ENCODE measurements around the gene HPS5.

HPS5 gene

GRCh38 chr11:18319914-18320313 is 2.0 kb downstream of the HPS5 start:
- no peak for DNase-seq

- no peak for DNase-seq
These were observed 4.4 kb downstream of the HPS5 start for GRCh38 chr11:18317551-18317950.

GRCh38 chr11:18315893-18316292 is 6.0 kb downstream of the HPS5 start:
- DNase-seq, result no peak

- no peak for DNase-seq
These were observed 7.0 kb downstream of the HPS5 start for GRCh38 chr11:18314784-18315523.

DNA sequence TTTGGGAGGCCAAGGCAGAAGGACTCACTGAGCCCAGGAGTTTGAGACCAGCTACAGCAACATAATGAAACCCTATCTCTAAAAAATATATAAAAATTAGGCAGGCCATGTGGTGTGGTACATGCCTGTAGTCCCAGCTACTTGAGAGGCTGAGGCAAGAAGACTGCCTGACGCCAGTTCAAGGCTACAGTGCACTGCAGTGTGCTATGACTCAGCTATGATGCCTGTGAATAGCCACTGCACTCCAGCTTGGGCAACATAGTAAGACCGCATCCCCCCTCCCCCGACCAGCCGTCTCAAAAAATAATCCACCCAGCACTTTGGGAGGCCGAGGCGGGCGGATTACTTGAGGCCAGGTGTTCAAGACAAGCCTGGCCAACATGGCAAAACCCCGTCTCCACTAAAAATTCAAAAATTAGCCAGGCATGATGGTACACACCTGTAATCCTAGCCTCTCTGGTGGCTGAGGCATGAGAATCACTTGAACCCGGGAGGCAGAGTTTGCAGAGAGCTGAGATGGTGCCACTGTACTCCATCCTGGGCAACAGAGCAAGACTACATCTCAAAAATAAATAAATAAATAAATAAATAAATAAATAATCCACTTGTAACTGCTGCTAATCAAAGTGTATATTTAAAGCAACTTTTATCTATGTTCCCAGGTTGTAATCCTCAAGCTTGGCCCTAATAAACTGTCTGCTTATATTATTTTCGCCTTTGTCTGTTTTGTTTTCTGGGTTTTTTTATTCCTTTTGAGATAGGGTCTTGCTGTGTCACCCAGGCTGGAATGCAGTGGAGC is 7.8 kb downstream of the HPS5 start:
- DNase-seq, result no peak

DNA sequence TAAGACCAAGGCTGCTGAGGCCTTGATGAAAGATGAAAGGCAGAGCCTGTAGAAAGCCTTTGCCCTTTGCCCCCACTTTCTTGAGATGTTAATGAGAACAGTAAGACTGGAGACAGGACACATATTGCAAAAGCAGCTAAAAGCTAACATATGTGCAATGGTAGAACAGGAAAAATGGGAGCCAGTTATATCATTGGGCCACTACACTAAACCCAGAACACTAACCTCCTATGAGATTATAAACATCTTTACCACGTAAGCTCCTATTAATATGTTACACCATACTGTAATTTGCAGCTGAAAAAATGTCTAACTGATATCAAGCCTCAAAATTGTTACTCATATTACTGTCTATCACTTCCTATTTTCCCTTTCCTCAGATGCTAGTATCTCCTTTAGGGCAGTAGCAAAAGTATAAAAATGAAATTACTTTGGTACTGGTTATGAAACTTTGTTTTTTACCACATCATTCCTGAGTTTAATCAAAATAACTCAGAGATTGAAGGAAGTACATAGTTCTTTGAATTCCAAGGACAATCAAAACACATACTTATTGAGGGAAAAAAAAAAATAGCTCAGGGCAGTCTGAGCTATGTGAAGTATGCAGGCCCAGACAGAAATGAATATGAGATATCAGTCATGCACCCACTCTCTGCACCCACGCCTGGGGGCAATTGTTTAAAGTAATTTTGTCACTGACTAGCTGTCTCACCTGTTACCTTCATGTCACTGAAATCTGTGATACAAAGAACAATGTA is 9.1 kb downstream of the HPS5 start:
- no peak for DNase-seq

DNA sequence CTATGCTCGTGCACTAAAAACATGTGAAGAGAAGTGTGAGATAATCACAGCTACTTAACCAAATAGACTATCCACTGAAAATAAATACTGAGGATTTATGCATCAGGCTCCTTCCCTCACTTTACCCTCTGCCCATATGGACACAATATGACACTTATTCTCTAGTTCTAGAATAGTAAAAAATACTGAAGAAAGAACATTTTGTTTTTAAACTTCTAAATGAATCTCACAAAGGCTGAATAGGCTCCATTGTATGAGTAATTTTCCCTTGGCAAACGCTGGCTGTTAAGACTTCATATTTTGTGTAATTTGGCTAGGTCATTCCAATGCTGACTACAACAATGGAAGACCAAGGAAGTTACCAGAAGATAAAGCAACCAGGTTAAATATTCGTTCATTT is 9.9 kb downstream of the HPS5 start:
- DNase-seq, result no peak

DNA sequence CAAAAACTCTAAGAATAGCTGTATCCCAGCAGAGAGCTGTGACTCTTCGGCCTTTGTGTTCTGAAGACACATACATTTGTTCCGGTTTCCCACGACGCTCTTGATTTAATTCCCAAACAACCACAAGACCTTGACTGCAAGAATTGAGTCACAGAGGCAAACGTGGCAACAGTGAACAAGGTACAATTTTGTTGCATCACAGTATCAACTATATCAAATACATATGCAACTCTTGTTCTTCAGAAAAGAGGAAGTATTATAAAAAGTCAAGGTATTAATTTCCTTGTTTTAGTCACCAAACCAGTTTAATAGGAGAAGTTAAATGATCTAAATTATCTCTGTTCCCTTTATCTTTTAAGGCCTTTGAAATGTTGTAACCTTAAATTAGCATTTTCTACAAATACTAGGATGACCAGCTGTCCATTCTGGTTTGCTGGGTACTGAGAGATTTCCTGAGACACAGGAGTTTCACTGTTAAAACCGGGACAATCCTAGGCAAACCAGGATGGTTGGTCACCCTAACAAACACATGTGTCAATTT is 11.1 kb downstream of the HPS5 start:
- no peak for DNase-seq

GRCh38 chr11:18309691-18310090 is 12.2 kb downstream of the HPS5 start:
- no peak for DNase-seq

- no peak for DNase-seq
These were observed 13.7 kb downstream of the HPS5 start for GRCh38 chr11:18308242-18308641.

DNA sequence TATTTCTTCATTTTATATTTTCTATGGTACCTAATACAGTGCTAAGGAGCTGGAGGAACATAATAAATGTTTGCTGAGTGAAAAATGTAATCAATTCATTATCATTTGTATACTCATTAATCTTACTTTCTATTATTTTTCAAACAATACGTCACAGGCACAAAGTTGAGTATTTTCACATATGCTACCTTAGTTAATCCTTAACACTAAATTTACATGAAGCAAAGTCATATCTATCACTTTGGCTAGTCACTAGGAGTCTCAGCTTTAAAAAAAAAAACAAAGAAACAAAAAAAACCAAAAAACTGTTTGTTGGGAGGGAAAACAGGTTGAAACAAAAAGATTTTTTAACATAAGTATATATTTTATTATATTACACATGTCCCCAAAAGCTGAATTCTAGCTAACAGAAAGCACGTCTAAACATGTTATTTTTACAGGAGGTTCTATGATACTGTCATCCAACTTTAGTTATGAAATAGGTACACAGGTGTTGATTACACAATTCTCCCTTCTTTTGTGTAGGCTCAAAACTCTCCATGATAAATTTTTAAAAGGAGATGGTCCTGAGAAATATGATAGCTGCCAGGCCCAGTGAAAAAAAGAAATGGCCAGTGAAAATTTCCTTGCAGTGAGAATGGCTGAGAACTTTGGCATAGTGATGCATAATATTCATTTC is 14.3 kb downstream of the HPS5 start:
- no peak for DNase-seq

- no peak for DNase-seq
These were observed 17.2 kb downstream of the HPS5 start for GRCh38 chr11:18304745-18305144.

DNA sequence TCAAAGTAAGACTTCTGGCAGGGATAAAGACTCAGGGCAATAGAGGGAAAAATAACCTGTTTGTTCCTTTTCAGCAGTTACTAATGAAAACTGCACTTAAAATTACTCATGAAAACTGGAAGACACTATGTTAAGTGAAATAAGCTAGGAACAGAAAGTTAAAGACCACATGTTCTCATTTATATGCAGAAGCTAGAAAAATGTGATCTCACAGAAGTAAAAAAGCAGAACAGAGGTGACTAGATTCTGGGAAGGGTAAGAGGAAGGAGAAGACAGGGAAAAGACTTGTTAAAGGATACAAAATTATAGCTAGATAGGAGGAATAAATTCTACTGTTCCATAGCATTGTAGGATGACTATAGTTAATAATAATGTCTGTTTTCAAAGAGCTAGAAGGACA is 22.2 kb downstream of the HPS5 start:
- no peak for DNase-seq

- DNase-seq, result no peak
These were observed 26.6 kb downstream of the HPS5 start for GRCh38 chr11:18295316-18295715.

DNA sequence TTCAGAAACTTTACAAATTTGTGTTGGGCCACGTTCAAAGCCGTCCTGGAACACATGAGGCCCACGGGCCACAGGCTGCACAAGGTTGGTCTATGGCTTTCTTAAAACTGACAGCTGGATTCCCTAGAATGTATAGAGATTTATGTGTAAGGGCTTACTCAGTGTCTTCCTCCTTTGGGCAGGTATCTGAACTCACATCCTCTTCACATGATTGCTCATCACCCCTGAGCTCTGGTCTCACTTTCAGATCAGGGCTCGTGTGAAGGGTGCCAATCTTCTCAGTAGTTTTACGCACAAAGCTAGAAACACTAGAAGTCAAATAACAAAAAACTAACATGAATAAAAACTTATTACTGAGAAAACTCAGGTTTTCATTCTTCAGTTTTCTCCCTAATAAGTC is 27.1 kb downstream of the HPS5 start:
- no peak for DNase-seq

DNA sequence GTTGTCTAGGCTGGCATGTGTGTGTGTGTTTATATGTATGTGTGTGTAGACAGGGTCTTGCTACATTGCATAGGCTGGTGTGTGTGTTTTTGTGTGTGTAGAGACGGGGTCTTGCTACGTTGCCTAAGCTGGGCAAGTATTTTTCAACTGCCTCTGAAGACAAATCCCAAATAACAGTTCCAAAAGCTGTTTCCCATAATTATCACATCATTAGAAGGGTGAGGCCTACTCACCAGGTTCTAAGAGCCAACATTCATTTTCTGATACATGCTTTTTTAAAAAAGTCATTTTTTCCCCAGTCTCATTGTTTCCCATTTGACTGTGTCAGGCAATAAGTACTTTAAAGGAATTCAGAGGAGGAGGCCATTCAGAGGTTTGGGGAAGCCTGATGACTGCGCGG is 33.0 kb downstream of the HPS5 start:
- no peak for DNase-seq

- DNase-seq, result no peak
These were observed 36.1 kb downstream of the HPS5 start for GRCh38 chr11:18285841-18286240.

DNA sequence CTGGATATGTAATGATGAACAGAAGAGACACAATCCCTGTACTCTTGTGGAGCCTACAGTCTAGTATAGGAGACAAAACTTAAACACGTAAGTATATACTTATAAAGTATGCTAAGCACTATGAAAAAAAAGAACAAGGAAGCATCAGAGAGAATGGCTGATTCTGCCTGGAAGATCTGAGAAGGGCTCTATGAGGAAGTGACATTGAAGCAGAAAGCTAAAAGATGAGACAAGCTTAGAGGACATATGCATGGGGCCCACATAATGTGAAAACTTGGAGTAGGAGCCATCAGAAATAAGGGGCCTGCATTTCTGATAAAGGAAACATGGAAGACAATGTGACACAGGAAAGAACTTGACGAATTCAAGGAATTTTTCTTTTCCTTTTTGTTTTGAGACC is 39.3 kb downstream of the HPS5 start:
- no peak for DNase-seq

DNA sequence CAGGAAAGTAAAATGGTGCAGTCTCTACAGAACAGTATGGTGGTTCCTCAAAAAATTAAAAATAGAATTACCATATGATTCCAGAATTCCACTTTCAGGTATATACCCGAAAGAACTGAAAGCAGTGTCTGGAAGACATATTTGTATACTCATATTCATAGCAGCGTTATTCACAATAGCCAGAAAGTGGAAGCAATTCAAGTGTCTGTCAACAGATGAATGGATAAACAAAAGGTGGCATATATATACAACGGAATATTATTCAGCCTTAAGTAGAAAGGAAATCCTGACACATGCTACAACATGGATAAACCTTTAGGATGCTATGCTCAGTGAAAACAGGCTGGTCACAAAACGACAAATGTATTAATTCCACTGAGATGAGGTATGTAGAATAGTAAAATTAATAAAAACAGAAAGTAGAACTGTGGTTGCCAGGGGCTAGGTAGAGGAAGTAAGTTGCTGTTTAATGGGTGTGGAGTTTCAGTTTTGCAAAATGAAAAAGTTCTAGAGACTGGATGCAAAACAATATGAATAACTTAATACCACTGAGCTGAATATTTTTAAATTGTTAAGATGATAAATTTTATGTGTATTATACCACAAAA is 41.4 kb downstream of the HPS5 start:
- no peak for DNase-seq

DNA sequence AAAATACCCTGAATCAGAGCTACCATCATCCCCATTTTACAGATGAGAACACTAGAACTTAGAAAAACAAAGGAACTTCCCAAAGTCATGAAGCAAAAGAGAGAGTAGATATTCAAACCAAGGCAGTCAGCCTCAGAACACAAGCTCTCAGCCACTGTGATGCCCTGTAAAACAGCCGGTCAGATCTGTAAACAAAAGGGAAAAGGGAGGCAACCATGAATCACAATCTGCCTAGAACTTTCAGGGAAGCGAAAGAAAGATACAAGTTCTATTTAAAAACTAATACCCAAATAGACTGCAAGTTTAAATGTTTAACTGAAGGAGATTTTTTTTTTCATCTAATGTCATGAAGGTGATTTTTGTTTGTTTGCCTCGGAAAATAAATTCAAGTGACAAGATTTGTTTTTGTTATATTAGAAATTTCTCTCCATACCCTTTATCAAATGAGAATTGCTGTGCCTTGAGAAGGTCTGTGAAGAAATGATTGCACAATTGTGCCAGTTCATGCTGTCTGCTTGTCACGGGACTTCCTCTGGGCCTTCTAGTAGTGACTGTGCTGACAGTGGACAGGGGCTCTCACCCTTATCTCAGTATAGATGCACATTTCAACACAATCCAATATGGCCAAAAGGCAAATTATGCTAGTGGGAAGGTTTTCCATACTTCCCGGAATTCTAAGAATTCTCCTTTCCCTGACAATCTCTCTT is 44.2 kb downstream of the HPS5 start:
- DNase-seq, result no peak

- no peak for DNase-seq
These were observed 50.7 kb downstream of the HPS5 start for GRCh38 chr11:18271206-18271605.

DNA sequence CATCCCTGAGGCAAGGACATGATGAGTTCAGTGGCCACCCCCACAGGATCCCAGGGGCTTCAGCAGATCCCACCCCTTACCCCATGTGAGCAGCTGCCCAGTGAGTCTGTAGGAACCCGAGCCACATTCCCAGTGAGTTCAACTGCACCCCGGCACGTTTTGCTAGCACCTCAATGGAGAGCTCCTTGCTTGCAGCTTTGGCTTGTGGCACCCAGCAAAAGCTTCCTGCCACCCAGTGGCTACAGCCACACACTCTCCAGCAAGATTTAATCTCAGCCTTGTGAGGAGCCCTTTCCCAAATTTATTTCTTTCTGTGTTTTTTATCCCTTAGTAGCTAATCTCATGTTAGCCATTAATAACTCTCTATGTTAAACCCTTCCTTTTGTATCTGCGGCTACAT is 51.8 kb downstream of the HPS5 start:
- no peak for DNase-seq

Data from RPMI8226 (cell line).